ENCODE measurements around the gene TRPT1. TPM values are rescaled to one million over a fixed set of nuclear protein-coding genes. Genes with fewer than 3 reads are reported as not detected.

The TRPT1 gene
- total RNA-seq, 1 donor from 2014 or later, result 10.6 TPM

- DNase-seq (ENCODE audit: low spot score in 2 of 2) (peak; percentile 70 to 72), FAIRE-seq (no peak)
Observed at GRCh38 chr11:64185175-64185692, 40.8 kb downstream of the TRPT1 start.

GRCh38 chr11:64183890-64184289 is 42.1 kb downstream of the TRPT1 start:
- no peak for FAIRE-seq
- DNase-seq (ENCODE audit: low spot score in 2 of 2), result no peak

- DNase-seq (ENCODE audit: low spot score in 2 of 2), result peak; percentile 76 to 80
- no peak for FAIRE-seq
Observed at GRCh38 chr11:64181506-64182411, 44.2 kb downstream of the TRPT1 start.

- FAIRE-seq, result no peak
Observed at GRCh38 chr11:64180891-64181290, 45.1 kb downstream of the TRPT1 start.

GRCh38 chr11:64178951-64179639 is 46.9 kb downstream of the TRPT1 start:
- FAIRE-seq, result no peak

More at GRCh38 chr11:64180891-64181290, 45.1 kb downstream of the TRPT1 start:
- no peak for DNase-seq (ENCODE audit: low spot score in 2 of 2)

GRCh38 chr11:64178203-64178602 is 47.8 kb downstream of the TRPT1 start:
- FAIRE-seq (no peak), DNase-seq (ENCODE audit: low spot score in 2 of 2) (no peak)

More at GRCh38 chr11:64178951-64179639, 46.9 kb downstream of the TRPT1 start:
- no peak for DNase-seq (ENCODE audit: low spot score in 2 of 2)

GRCh38 chr11:64176751-64177150 is 49.2 kb downstream of the TRPT1 start:
- FAIRE-seq, result no peak
- DNase-seq (ENCODE audit: low spot score in 2 of 2), result no peak

Other genes with a start within 250 kb of the TRPT1 start
- gene OTUB1, start 239.7 kb downstream of the TRPT1 start, total RNA-seq, result 31.4 TPM
- 4.5 TPM for gene FLRT1, start 190.3 kb downstream of the TRPT1 start, total RNA-seq
- gene MACROD1, start 60.1 kb downstream of the TRPT1 start, total RNA-seq, result 19.6 TPM
- 91.7 TPM for gene STIP1, start 40.0 kb downstream of the TRPT1 start, total RNA-seq
- 0.41 TPM for gene FERMT3, start 19.5 kb downstream of the TRPT1 start, total RNA-seq
- gene NUDT22, start 88 bp upstream of the TRPT1 start, total RNA-seq, result 12.6 TPM
- gene DNAJC4, start 4.4 kb upstream of the TRPT1 start, total RNA-seq, result 9.8 TPM
- 17.9 TPM for gene VEGFB, start 8.4 kb upstream of the TRPT1 start, total RNA-seq
- 26.1 TPM for gene FKBP2, start 14.9 kb upstream of the TRPT1 start, total RNA-seq
- gene PPP1R14B, start 20.8 kb upstream of the TRPT1 start, total RNA-seq, result 102 TPM
- gene PLCB3, start 25.3 kb upstream of the TRPT1 start, total RNA-seq, result 4.9 TPM
- gene BAD, start 58.5 kb upstream of the TRPT1 start, total RNA-seq, result 44.8 TPM
- gene GPR137, start 59.7 kb upstream of the TRPT1 start, total RNA-seq, result 9.8 TPM
- gene KCNK4, start 65.1 kb upstream of the TRPT1 start, total RNA-seq, result 1.6 TPM
- 0.82 TPM for gene CATSPERZ, start 74.2 kb upstream of the TRPT1 start, total RNA-seq
- 12.6 TPM for gene ESRRA, start 79.3 kb upstream of the TRPT1 start, total RNA-seq
- gene TRMT112, start 91.4 kb upstream of the TRPT1 start, total RNA-seq, result 103 TPM
- 129 TPM for gene PRDX5, start 91.9 kb upstream of the TRPT1 start, total RNA-seq
- 0.82 TPM for gene CCDC88B, start 114.0 kb upstream of the TRPT1 start, total RNA-seq
- 9.4 TPM for gene RPS6KA4, start 133.0 kb upstream of the TRPT1 start, total RNA-seq

Data from frontal cortex (tissue), 4 donors.